Brain microvascular endothelial cell (primary cell): ENCODE results near the gene DBI.
"Not testable (repeated sequence)": the region's sequence is repeated elsewhere in the genome, so short reads cannot be mapped to it uniquely, and the experiment has no call there.

ENCODE experiments used
- DNase-seq: peaks from one replicate; pipeline ENCODE4 v3.0.0-alpha.2; 2020
- H3K27ac ChIP-seq: fragments of 250-450 bp; sonication (Bioruptor Pico); 2 replicates; pipeline ENCODE4 v1.5.1; 2020; ENCODE audit warnings: mild to moderate bottlenecking, moderate library complexity
- H3K27me3 ChIP-seq: fragments of 250-450 bp; sonication (Bioruptor Pico); replicated peaks from 2 replicates; pipeline ENCODE4 v1.5.1; 2020; ENCODE audit warnings: mild to moderate bottlenecking
- H3K36me3 ChIP-seq: fragments of 250-450 bp; sonication (Bioruptor Pico); replicated peaks from 2 replicates; pipeline ENCODE4 v1.5.1; 2020; ENCODE audit warnings: mild to moderate bottlenecking
- H3K4me3 ChIP-seq: 2 replicates; pipeline ENCODE4 v1.5.1; 2011; ENCODE audit warnings: low read depth, mild to moderate bottlenecking, control low read depth, low read length, moderate library complexity
- CTCF ChIP-seq: IDR thresholded peaks from 2 replicates; pipeline ENCODE4 v1.5.1; 2011; ENCODE audit warnings: low read depth, mild to moderate bottlenecking, moderate library complexity, low read length, control low read depth, inconsistent platforms; ENCODE audit errors: missing control alignments
- in situ Hi-C: cut with HindIII; loops from 2 replicates; pipeline ENCODE4 v1.10.0; 2017; ENCODE audit warnings: low sequenced_read_pairs, low pct_ligation_motif_present

DBI gene

GRCh38 chr2:119366161-119366648 lies 572 bp upstream of the DBI start:
- no peak for TF ChIP-seq CTCF
- in situ Hi-C loops, result no loop called here
- Histone ChIP-seq H3K27me3 (no peaks in the 10 kb centered on the region), H3K27ac (peak overlapping the region; percentile 47), H3K36me3 (peaks cover 28% of the 10 kb centered on the region), H3K4me3 (peak overlapping the region; percentile 94)
- peak; percentile 22 for DNase-seq

GRCh38 chr2:119367472-119368099 lies 809 bp downstream of the DBI start:
- H3K36me3 ChIP-seq, result peaks cover 42% of the 10 kb centered on the region
- DNase-seq, result no peak
- no peak for TF ChIP-seq CTCF
- in situ Hi-C loops, result no loop called here
- H3K27me3 ChIP-seq, result no peaks in the 10 kb centered on the region
- no peak overlapping the region for H3K27ac ChIP-seq
- H3K4me3 ChIP-seq, result peak overlapping the region; percentile 94

GRCh38 chr2:119369845-119370244 lies 3.1 kb downstream of the DBI start:
- H3K4me3 ChIP-seq, result no peak overlapping the region
- H3K27me3 ChIP-seq, result no peaks in the 10 kb centered on the region
- in situ Hi-C loops, result no loop called here
- no peak for DNase-seq
- peaks cover 56% of the 10 kb centered on the region for H3K36me3 ChIP-seq
- TF ChIP-seq CTCF, result no peak
- no peak overlapping the region for H3K27ac ChIP-seq

- H3K4me3 ChIP-seq, result no peak overlapping the region
- H3K27me3 ChIP-seq, result no peaks in the 10 kb centered on the region
- no peak for DNase-seq
- in situ Hi-C loops, result no loop called here
- peaks cover 56% of the 10 kb centered on the region for H3K36me3 ChIP-seq
- no peak for TF ChIP-seq CTCF
- H3K27ac ChIP-seq, result no peak overlapping the region
Observed at GRCh38 chr2:119371111-119371510, 4.3 kb downstream of the DBI start.

- H3K27me3 ChIP-seq, result no peaks in the 10 kb centered on the region
- peaks cover 56% of the 10 kb centered on the region for H3K36me3 ChIP-seq
- no peak overlapping the region for H3K4me3 ChIP-seq
- TF ChIP-seq CTCF, result no peak
- H3K27ac ChIP-seq, result no peak overlapping the region
- no peak for DNase-seq
- in situ Hi-C loops, result no loop called here
Observed at GRCh38 chr2:119372778-119373568, 6.2 kb downstream of the DBI start.

GRCh38 chr2:119373907-119374745 lies 7.3 kb downstream of the DBI start:
- H3K36me3 ChIP-seq, result peaks cover 46% of the 10 kb centered on the region
- H3K4me3 ChIP-seq, H3K27ac ChIP-seq, in situ Hi-C loops, H3K27me3 ChIP-seq, DNase-seq: not testable (repeated sequence)

GRCh38 chr2:119376406-119376805 lies 9.6 kb downstream of the DBI start:
- H3K36me3 ChIP-seq, result peaks cover 26% of the 10 kb centered on the region
- H3K4me3 ChIP-seq, H3K27me3 ChIP-seq, DNase-seq, in situ Hi-C loops, H3K27ac ChIP-seq: not testable (repeated sequence)
